ENCODE measurements around the gene RERE.

GRCh38 chr1:8506995-8507615 is 310.3 kb downstream of the RERE start:
- TF ChIP-seq CTCF (IDR thresholded peaks at IDR 0.05) (no peak), POLR2A (IDR thresholded peaks at IDR 0.05) (peak in 1 of 2 donors; percentile 17)

Measured in adrenal gland (tissue), 5 donors.